Measurements from ENCODE around the gene ELAVL1. TPM values are rescaled to one million over a fixed set of nuclear protein-coding genes. Genes with fewer than 3 reads are reported as not detected.

ELAVL1 gene
- total RNA-seq, 2 donors from 2014 or later: 81.6 to 155 TPM

- Mint-ChIP-seq H3K4me3 (no peak overlapping the region), H3K27ac (no peak overlapping the region), H3K9me3 (no peaks in the 10 kb centered on the region), H3K4me1 (no peaks in the 10 kb centered on the region), H3K27me3 (no peaks in the 10 kb centered on the region), H3K36me3 (ENCODE audit: low read depth) (peaks cover 49% of the 10 kb centered on the region)
- ATAC-seq (replicated peaks): no peak
Observed at GRCh38 chr19:7976461-7976860, 29.0 kb downstream of the ELAVL1 start.

- Mint-ChIP-seq H3K9me3 (no peaks in the 10 kb centered on the region), H3K4me3 (no peak overlapping the region), H3K27ac (no peak overlapping the region), H3K27me3 (no peaks in the 10 kb centered on the region), H3K4me1 (no peaks in the 10 kb centered on the region), H3K36me3 (ENCODE audit: low read depth) (peaks cover 46% of the 10 kb centered on the region)
- ATAC-seq (replicated peaks): no peak
Observed at GRCh38 chr19:7975037-7975436, 30.4 kb downstream of the ELAVL1 start.

GRCh38 chr19:7973883-7974282, 31.6 kb downstream of the ELAVL1 start:
- Mint-ChIP-seq H3K36me3 (ENCODE audit: low read depth) (peaks cover 43% of the 10 kb centered on the region), H3K4me3 (no peak overlapping the region), H3K27me3 (no peaks in the 10 kb centered on the region), H3K4me1 (no peaks in the 10 kb centered on the region), H3K27ac (no peak overlapping the region), H3K9me3 (no peaks in the 10 kb centered on the region)
- no peak for ATAC-seq (replicated peaks)

GRCh38 chr19:7971553-7972520, 33.6 kb downstream of the ELAVL1 start:
- Mint-ChIP-seq H3K9me3 (no peaks in the 10 kb centered on the region), H3K27ac (no peak overlapping the region), H3K27me3 (no peaks in the 10 kb centered on the region), H3K36me3 (ENCODE audit: low read depth) (peaks cover 56% of the 10 kb centered on the region), H3K4me3 (no peak overlapping the region), H3K4me1 (no peaks in the 10 kb centered on the region)
- no peak for ATAC-seq (replicated peaks)

- H3K9me3 Mint-ChIP-seq: no peaks in the 10 kb centered on the region
- no peaks in the 10 kb centered on the region for H3K27me3 Mint-ChIP-seq
- peaks cover 66% of the 10 kb centered on the region for H3K36me3 Mint-ChIP-seq (ENCODE audit: low read depth)
- no peak for ATAC-seq (replicated peaks)
- no peaks in the 10 kb centered on the region for H3K4me1 Mint-ChIP-seq
- H3K4me3 Mint-ChIP-seq: no peak overlapping the region
- H3K27ac Mint-ChIP-seq: no peak overlapping the region
Observed at GRCh38 chr19:7970716-7971448, 34.6 kb downstream of the ELAVL1 start.

- Mint-ChIP-seq H3K36me3 (ENCODE audit: low read depth) (peaks cover 67% of the 10 kb centered on the region), H3K27me3 (no peaks in the 10 kb centered on the region), H3K4me1 (no peaks in the 10 kb centered on the region), H3K9me3 (no peaks in the 10 kb centered on the region), H3K27ac (no peak overlapping the region), H3K4me3 (no peak overlapping the region)
- ATAC-seq (replicated peaks): no peak
Observed at GRCh38 chr19:7969555-7969939, 35.9 kb downstream of the ELAVL1 start.

GRCh38 chr19:7968796-7969554, 36.5 kb downstream of the ELAVL1 start:
- Mint-ChIP-seq H3K27me3 (no peaks in the 10 kb centered on the region), H3K27ac (no peak overlapping the region), H3K4me1 (no peaks in the 10 kb centered on the region), H3K9me3 (no peaks in the 10 kb centered on the region), H3K36me3 (ENCODE audit: low read depth) (peaks cover 65% of the 10 kb centered on the region), H3K4me3 (no peak overlapping the region)
- ATAC-seq (replicated peaks): no peak

- H3K27me3 Mint-ChIP-seq: no peaks in the 10 kb centered on the region
- no peaks in the 10 kb centered on the region for H3K9me3 Mint-ChIP-seq
- H3K27ac Mint-ChIP-seq: no peak overlapping the region
- peaks cover 64% of the 10 kb centered on the region for H3K36me3 Mint-ChIP-seq (ENCODE audit: low read depth)
- H3K4me1 Mint-ChIP-seq: no peaks in the 10 kb centered on the region
- no peak overlapping the region for H3K4me3 Mint-ChIP-seq
- ATAC-seq (replicated peaks): no peak
Observed at GRCh38 chr19:7968008-7968795, 37.2 kb downstream of the ELAVL1 start.

GRCh38 chr19:7965921-7966665, 39.3 kb downstream of the ELAVL1 start:
- Mint-ChIP-seq H3K4me3 (no peak overlapping the region), H3K9me3 (no peaks in the 10 kb centered on the region), H3K27ac (no peak overlapping the region), H3K36me3 (ENCODE audit: low read depth) (peaks cover 75% of the 10 kb centered on the region), H3K27me3 (no peaks in the 10 kb centered on the region), H3K4me1 (no peaks in the 10 kb centered on the region)
- ATAC-seq (replicated peaks): no peak

- peak overlapping the region; percentile 17 for H3K27ac Mint-ChIP-seq
- H3K4me3 Mint-ChIP-seq: no peak overlapping the region
- no peaks in the 10 kb centered on the region for H3K27me3 Mint-ChIP-seq
- no peak for ATAC-seq (replicated peaks)
- H3K36me3 Mint-ChIP-seq (ENCODE audit: low read depth): peaks cover 73% of the 10 kb centered on the region
- no peaks in the 10 kb centered on the region for H3K4me1 Mint-ChIP-seq
- no peaks in the 10 kb centered on the region for H3K9me3 Mint-ChIP-seq
Observed at GRCh38 chr19:7965259-7965841, 40.1 kb downstream of the ELAVL1 start.

GRCh38 chr19:7963566-7963965, 41.9 kb downstream of the ELAVL1 start:
- ATAC-seq (replicated peaks): no peak
- H3K27ac Mint-ChIP-seq: no peak overlapping the region
- no peaks in the 10 kb centered on the region for H3K27me3 Mint-ChIP-seq
- H3K9me3 Mint-ChIP-seq: no peaks in the 10 kb centered on the region
- no peak overlapping the region for H3K4me3 Mint-ChIP-seq
- peaks cover 71% of the 10 kb centered on the region for H3K36me3 Mint-ChIP-seq (ENCODE audit: low read depth)
- no peaks in the 10 kb centered on the region for H3K4me1 Mint-ChIP-seq

- ATAC-seq (replicated peaks): no peak
- H3K36me3 Mint-ChIP-seq (ENCODE audit: low read depth): peaks cover 63% of the 10 kb centered on the region
- no peaks in the 10 kb centered on the region for H3K27me3 Mint-ChIP-seq
- H3K4me1 Mint-ChIP-seq: no peaks in the 10 kb centered on the region
- no peak overlapping the region for H3K27ac Mint-ChIP-seq
- H3K4me3 Mint-ChIP-seq: no peak overlapping the region
- no peaks in the 10 kb centered on the region for H3K9me3 Mint-ChIP-seq
Observed at GRCh38 chr19:7962644-7963268, 42.7 kb downstream of the ELAVL1 start.
